HG03060 (cell line): ENCODE measurements around the gene VCAN.

ENCODE experiments used
- ATAC-seq: cut with Tn5 transposase; IDR thresholded peaks from one replicate; pipeline ENCODE4 v1.9.1; 2021; ENCODE audit warnings: low read depth, moderate number of reproducible peaks; ENCODE audit not compliant: unreplicated experiment

The VCAN gene

DNA sequence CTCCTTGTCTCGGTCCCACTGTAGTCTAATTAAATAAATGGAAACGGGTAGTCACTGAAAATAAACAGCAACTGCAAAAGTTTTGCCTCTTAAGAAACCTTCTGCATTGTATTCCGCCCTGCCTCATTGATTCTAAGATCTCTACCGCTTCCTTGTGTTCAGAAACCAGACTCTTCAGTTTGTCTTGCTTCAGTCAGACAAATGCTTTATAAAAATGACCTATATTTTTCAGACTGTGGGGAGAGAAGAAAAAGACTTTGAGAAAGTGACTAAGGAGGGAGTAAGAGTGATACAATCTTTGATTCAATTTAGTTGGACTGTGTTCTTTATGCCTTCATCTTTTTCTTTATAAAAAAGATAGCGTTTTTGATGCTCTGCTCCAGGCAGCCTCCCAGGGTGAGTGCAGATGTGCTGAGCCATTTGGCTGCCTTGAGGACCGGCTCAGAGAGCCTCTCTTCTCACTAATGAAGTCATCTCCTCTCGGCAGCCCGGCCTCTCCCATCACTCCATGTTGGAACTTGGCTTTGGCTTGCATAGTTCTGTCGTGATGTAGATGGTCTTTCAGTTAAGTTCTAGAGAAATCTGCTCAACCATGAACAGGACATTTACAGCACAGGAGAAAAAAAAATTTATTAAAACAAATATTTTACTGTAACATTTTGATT lies 4.0 kb upstream of the VCAN start:
- no peak for ATAC-seq

DNA sequence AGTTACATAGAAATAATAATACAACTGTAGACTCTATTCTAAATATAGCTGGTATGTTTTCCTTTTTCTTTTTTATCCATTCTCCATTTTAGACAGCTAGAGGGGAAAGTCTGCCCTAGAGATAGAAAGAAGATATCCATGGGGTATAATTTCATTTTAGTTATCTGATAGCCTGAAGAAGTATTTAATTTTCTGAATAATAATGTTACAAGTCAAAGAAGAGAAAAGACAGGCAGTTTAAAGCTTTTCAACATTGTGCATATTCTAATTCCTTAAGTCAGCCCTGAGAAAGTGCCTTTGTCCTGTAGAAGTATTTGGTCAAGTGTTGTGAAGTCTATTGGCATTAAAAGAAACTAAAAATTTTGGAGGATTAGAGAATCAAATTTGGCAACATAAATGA lies 2.5 kb upstream of the VCAN start:
- no peak for ATAC-seq

DNA sequence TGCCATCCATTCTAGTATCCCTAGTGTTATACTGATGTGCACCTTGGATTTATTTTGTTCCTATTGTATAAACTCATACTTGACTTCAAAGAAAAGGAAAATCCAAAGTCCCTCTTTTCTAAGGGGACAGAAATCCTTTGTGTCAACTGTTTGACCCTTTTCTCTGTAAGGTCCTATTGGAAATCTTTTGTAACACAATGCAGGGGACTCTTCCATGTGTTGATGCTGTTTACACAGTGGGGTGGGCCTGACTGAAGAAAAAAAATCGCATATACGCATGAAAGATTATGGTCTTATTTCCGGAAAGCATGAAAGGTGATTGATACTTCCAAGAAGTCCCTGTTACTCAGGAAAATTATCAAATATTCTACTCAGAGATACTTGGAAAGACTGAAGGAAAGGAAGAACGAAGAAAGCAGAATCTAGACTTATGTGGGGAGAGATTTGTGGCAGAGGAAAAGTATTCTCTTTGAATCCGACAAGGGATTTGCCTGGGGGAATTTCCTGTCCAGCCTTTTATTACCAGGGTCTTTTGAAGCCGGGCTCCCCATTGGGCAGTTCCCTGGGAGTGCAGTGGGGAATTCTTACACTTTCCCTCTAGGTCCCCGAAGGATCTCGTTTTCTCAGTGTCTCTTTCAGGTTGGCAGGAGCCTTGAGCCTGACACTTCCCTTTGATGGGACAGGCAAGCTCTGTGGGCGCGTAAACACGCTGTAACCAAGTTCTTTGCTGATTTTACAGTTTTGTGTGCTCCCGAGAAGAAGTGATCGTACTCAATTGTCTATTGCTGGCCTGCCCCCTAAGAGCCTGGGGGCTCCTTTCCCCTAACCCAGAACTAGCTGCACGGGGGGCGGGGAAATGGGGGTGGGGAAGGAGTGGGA lies 779 bp upstream of the VCAN start:
- ATAC-seq: no peak

DNA sequence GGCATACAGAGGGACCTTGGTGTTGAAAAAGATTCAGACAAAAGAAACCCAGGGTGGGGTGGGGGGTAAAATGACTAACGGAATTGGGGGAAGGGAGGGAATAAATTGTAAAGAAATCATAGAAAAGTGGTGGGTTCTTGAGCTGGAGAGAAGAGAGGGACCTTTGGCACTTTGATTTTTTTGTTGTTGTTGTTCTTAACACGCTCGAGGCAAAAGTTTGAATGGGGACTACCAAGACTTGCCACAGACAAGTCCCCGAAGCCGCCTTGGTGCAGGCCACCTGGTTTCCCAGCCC lies 616 bp downstream of the VCAN start:
- no peak for ATAC-seq

DNA sequence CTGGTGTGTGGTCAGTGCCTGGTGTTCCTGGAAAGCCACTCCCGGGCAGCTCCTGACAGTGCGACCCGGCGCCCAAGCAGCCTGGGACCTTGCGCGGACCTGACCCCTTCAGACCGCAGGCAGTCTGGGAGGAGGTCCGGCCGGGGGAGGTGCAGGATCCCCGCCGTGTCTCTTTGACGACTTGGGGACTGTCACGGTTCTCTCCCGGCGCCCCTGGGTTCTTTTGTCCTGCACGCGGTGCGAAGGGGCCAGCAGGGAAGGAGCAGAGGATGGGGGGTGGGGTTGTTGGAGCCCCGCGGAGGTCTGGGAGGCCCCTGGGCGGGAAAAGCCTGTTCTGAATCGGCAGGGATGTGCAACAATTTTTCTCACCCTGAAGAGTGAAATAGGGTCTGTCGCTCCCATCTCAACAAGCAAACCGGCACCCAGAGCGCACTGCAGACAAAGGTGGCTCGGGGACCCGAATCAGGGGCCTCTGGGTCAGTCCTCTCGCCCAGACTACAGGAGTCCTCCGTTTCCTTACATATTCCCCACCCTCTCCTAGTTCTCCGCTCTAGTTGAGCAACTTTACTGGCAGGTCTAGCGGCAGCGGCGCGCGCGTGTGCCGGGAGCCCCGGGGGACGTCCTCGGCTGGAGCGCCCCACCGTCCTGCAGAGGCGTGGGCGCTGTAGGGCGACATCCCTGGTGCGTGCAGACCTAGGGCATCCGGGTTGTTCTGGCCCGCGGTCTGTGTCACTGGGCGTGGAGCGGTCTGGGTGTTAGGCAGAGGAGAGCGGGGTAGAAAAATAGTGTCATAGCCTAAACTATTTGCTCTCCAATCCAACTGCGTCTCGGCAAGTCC lies 1.2 kb downstream of the VCAN start:
- no peak for ATAC-seq

DNA sequence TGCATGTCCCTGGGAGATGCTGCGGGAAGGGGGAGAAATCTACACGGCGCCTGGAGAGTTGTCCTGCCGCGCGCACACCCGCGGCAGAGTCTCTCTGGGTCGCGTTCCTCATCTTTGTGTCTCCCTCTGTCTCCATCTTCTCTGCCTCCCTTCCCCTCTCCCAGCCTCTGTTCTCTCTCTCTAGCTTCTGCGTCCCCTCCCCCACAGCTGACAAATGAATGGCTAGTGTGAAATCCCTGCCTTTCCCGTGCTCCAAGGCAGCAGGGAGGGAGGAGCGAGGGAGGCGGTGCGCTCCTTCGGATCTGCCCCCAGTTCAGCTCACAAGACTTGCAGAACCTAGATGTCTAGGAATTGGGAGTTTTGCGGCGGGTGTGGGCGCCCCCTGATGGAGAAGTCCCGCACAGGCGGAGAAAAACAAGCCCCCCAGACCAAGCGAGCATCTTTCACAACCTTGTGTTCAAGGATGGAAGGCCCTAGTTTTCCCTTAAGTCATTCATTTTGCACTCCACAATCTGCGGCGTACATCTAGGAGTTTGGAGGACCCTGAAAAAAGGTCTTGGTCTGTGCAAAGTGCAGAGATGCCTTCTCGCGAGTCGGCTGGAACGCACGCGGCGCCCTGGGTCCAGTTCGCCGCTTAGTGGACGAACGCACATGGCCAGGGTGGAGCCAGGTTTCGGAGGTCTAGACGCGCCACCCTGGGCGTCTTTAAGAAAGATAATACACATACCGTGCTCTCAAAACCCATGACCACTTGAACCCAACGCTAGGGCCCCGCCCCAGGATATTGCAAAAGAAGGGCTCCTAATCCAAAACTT lies 2.0 kb downstream of the VCAN start:
- peak; percentile 59 for ATAC-seq

DNA sequence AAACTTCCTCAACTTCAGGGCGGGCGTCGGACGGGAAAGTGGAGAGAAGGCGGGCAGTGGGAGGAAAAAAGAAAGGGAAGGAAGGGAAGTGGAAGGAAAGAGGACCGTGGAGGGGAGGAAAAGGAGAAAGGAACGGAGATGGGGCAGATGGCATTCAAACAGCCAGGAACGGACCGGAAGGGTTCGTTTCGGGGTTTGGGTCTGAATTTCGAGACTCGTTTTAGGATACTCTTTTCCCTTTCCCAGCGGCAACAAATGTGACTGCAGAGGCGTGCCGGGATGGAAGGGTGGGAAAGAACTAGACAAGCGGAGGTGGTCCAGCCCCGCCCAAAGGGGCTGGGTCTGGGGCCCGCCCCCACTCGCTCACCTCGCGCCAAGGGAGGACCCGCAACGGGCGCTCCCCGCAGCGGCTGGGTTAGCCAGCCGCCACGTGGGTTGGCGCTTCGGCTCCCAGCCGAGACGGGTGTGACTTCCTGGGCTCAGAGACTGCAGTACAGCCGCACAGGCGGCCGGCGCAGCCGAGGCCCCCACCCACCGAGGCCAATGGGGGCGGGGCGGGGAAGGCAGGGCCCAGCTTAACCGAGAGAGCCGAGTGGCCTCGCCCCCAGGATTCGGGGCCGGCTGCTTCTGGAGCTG lies 2.7 kb downstream of the VCAN start:
- no peak for ATAC-seq

DNA sequence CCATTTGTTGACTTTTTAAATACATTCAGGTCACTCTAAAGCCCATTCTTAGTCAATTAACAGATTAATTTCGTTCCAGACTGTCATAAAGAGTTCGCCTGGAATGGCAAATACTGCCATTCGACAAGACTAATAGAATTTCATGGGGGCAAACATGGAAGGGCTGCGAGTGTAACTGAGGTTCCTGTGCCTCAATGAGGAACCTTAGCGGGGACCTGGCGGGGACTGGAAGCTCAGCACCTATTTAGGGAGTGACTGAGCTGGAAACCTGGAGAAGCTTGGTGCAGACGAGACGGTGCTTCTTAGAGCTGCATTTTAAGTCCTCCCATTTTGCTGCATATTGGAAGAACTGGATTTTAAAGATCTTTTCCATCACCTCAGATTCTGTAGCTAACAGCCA lies 3.4 kb downstream of the VCAN start:
- ATAC-seq: no peak

DNA sequence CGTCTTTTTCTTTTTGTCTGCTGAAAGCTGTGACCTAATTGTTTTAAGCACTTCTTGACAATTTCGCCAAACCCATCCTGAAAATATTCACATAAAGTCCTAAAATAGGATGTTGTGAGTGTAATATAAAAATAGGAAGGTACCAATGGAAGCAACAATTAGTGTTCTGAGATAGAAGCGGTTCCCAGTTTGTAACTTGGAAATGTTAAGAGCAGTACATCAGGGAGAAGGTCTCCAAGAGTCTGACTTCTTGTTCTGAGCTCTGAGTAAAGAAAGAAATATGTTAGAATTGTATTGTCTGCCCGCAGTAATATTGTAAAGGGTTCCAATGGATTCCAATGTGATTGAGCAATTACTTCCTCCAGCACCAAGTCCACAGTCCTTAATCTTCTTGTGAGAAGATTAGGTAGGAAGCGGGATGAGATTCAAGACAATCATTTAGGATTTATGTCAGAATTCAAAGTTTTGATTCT lies 3.9 kb downstream of the VCAN start:
- no peak for ATAC-seq

DNA sequence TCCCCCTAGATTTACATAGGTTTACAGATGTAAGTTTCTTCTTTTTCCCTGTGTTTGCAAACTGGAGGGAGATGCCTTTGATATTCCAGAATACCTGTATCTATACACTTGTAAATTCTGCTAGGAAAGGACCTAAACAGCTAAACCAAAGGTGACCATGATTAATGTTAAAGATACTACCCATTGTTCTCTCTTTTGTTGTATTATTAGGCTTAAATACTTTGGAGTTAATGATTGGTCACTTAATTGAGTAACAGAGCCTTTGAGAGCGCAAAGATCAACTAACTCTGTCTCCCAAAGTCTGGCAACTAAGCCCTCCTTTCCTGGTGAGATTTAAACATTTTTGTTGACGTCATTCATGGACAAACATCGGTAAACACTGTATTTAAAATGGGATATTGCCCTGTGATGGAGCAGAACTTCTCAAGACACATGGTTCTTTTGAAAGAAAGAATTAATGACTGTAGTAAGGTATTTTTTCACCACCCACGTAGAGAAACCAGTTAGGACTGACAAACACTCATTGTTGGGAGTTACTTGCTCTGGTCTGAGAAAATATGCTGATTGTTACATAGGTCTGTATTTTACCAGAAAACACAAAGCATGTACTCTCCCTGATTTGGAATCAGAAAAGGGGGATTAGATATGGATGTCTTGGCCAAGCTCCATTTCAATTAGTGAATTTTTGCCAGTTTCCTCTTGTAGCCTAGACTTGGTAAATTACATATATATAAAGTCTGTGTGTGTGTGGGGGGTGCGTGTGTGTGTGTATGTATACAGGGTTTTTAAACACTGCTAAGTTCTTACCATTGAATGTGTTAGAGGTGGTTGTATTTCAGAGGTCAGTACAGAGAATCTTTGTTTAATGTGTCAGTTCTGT lies 4.6 kb downstream of the VCAN start:
- ATAC-seq: no peak

DNA sequence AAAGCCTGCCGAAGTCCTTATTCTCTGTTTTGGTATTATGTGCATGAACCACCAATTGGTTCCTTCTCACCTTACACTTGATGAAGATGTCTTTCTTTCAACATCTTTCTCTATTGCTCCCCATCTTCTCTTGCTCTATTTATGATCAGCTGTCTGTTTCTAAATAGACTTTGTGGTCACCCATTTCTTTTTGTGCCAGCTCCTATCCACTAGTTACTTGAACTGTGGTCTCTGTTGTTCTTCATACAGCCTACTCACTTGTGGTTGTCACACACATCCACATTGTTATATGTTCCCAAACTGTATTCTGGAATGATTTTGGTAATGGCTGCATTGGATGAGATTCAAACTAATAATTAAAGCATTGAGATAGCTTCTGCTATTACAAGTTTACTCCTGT lies 11.4 kb downstream of the VCAN start:
- ATAC-seq: no peak

DNA sequence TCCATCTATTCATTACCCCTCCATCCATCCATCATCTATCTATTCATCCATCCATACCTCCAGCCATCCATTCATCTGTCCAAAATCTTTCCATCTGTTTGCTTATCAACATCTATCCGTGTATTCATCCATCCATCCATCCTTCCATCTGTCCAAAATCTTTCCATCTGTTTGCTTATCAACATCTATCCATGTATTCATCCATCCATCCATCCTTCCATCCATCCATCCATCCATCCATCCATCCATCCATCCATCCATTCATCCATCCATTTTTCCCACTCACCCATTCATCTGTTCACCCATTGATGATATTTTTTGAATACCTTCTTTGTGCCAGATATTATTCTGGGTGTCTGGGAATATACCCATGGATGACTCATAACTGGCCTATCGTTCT lies 12.8 kb downstream of the VCAN start:
- no peak for ATAC-seq

DNA sequence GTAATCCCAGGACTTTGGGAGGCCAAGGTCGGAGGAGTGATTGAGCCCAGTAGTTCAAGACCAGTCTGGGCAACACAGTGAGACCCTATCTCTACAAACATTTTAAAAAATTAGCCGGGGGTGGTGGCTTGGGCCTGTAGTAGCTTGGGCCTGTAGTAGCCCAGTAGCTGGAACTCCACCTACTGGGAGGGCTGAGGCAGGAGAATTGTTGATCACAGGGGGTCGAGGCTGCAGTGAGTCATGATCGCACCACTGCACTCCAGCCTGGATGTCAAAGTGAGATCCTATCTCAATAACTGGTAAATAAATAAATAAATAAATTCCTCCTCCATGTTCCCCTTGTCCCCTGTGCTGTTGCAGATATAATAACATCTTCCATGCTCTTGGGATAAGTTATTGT lies 14.3 kb downstream of the VCAN start:
- ATAC-seq: no peak

DNA sequence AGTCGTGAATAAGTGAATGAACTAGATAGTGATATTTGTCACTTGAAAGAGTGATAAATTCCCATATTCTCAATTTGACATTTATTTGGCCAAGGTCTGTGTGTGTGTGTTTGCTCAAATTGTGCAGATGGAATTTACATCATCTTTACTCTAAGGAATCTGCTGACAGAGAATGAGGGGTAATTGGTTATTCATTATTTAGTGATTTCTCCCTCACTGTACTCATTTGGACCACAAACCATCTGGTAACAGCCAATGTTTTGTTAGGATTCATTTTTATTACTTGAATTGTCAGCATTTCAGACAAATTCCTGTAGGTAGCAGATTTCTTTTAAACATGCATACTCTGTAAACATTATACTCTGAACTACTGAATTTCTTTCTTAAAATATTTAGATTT lies 15.6 kb downstream of the VCAN start:
- no peak for ATAC-seq

DNA sequence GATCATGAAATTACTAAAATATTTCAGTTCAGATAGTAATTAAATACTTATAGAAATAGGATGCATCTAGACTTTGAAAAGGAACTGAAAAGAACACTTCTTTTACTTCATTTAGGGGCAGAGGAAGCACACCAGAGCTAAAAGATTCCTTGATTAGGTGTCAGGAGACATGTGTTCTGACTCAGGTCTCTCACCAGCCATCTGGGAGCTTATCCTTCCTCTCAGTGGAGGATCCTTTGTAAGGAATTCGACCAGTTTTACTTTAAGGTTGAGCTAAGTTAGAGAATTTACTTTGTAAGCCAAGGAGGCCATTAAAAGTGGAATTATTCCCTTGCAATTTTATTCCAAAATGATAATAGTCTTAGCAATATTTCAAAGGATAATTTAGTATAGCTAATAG lies 16.7 kb downstream of the VCAN start:
- no peak for ATAC-seq

DNA sequence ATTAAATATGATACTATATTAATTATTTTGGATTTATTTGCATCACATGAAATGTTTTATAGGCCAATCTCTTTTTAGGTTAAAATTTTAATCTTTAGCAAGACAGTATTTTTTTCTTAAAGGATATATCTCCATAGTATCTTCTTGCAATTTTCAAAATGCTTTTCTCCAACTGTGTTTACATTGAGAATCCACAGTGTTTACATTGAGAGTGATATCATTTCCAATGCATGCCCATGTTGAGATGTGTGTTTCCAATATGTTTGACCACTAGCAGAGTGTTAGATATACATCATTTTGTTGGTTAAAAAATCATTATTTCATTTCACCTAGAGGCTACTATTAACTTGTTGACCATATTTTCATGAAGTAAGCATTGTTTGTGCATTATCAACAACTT lies 17.3 kb downstream of the VCAN start:
- ATAC-seq: no peak

DNA sequence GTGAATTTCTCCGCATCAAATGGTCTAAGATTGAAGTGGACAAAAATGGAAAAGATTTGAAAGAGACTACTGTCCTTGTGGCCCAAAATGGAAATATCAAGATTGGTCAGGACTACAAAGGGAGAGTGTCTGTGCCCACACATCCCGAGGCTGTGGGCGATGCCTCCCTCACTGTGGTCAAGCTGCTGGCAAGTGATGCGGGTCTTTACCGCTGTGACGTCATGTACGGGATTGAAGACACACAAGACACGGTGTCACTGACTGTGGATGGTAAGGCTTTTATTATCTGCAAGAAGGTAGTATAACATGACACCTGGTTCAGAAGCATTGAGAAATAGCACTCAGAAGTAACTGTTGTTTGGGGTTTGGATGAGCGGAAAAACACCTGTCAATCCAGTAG lies 18.7 kb downstream of the VCAN start:
- ATAC-seq: no peak

DNA sequence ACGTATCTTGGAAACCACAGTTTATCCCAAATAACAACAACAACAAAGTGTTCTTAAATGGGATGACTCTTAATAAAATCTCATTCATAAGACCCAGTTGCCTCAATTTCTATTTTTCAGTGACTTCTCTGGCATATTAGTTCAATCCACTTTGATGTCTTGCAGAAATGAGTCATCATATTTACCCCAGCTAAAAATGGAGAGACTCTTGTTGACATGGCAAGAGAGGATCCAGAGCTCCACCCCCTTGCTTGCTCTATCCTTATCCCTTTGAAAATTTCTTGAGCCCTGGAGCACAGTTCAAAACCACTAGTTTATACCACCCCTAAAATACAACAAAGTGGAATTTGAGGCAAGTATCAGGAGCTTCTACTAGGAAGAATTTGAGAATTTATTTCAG lies 20.8 kb downstream of the VCAN start:
- no peak for ATAC-seq

DNA sequence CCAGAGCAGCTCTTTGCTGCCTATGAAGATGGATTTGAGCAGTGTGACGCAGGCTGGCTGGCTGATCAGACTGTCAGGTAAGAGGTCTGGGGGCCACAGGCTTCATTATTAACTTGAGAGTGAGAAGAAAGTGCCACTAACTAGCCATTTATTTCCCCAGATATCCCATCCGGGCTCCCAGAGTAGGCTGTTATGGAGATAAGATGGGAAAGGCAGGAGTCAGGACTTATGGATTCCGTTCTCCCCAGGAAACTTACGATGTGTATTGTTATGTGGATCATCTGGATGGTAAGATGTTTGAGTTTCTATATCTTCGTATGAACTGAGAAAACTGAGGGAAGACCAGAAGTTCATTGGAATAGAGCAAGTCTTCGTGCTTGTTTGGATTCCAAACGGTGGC lies 22.1 kb downstream of the VCAN start:
- no peak for ATAC-seq
